Measurements from ENCODE around the gene DARS2. TPM values are rescaled to one million over a fixed set of nuclear protein-coding genes. Genes with fewer than 3 reads are reported as not detected.

The DARS2 gene
- total RNA-seq, 2 donors from 2014 or later, result 37.9 to 43.0 TPM

DNA sequence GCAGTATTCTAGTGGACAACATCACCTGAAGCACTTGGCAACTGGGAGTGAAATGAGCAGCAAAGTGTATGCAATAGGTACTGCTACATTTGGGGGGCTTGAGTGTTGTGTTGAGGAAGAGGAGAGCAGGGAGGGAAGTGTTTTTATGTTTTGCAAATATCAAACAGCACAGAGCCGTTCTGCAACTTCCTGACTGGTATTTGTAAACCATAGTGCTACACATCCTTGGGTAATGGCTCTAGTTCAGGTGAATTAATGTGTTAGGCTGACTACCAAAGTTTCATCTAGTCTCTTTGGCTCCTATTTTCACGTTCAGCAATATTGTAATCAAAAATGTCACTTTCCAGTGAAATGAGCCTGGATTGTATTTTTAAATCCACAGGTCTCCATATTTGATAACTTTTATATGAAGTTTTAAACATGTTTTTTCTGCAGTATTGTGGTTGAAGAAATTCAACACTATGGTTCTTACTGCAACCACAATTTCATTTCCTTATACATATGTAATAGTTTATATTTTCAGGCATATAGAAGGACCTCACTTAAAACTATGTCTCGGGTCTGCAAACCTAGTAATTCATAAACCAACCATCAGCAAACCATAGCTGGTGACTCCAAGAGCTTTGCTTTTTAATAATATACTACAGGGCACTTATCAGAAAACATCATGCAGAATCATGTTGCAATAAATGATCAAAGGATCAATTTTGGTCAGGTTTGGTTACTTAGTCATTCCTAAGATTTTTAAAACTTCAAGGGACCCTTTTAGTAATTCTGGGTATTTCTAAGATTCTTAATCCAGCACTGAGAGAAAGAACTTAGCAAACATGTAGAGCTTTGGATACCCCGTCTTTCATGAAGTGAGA is 62.5 kb downstream of the DARS2 start:
- H3K27ac ChIP-seq (ENCODE audit: low read depth, low read length), result no peak overlapping the region
- H3K36me3 Mint-ChIP-seq (ENCODE audit: low read depth), result peaks cover 19% of the 10 kb centered on the region
- DNase-seq, result no peak

DNA sequence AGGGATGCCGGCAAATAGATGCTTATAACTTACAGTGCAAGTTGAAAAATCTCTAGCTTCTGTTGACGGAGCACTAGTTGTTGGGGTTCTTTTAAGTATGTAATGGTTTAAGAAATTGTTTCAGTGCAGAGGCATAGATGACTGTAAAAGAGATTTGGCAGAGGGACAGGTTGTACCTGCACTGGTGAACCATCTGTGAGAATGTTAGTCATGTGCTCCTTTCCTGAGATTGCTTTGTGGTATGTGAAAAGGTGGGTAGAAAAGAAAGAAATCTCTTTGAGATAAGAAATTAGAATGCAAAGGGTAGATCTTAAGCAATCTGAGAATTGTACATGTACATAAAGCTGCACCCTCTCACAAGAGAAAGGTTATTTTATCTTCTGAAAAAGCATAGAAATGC is 63.2 kb downstream of the DARS2 start:
- H3K36me3 Mint-ChIP-seq (ENCODE audit: low read depth), result peaks cover 21% of the 10 kb centered on the region
- 92 to 94% methylated on average over 2 of the region's 2 CpGs for WGBS, 2 experiments (ENCODE audit: insufficient coverage in 1 of 2, insufficient read length in 1 of 2)
- Histone ChIP-seq H3K9ac (ENCODE audit: extremely low read depth, low read length, poor library complexity, severe bottlenecking) (no peak overlapping the region), H3K4me1 (ENCODE audit: control insufficient read depth, insufficient read depth, low read length) (no peaks in the 10 kb centered on the region), H3K27ac (ENCODE audit: low read depth, low read length) (no peak overlapping the region), H3K27me3 (ENCODE audit: control insufficient read depth, insufficient read depth, low read length, poor library complexity, severe bottlenecking) (no peaks in the 10 kb centered on the region), H3K36me3 (ENCODE audit: control insufficient read depth, insufficient read depth, low read length) (peaks cover 40% of the 10 kb centered on the region), H3K9me3 (ENCODE audit: control insufficient read depth, low read length) (no peaks in the 10 kb centered on the region), H3K4me3 (ENCODE audit: low read length) (no peak overlapping the region)
- no peaks in the 10 kb centered on the region for H3K4me1 Mint-ChIP-seq
- TF ChIP-seq CTCF (conservative IDR thresholded peaks at IDR 0.05), result no peak
- no peak overlapping the region for H3K27ac Mint-ChIP-seq
- H3K4me3 Mint-ChIP-seq, result no peak overlapping the region
- DNase-seq, result no peak
- H3K27me3 Mint-ChIP-seq (ENCODE audit: insufficient read depth), result no peaks in the 10 kb centered on the region
- no peaks in the 10 kb centered on the region for H3K9me3 Mint-ChIP-seq

More for the DNA sequence above, 62.5 kb downstream of the DARS2 start:
- Histone ChIP-seq H3K36me3 (ENCODE audit: control insufficient read depth, insufficient read depth, low read length) (peaks cover 40% of the 10 kb centered on the region), H3K9me3 (ENCODE audit: control insufficient read depth, low read length) (no peaks in the 10 kb centered on the region), H3K4me1 (ENCODE audit: control insufficient read depth, insufficient read depth, low read length) (no peaks in the 10 kb centered on the region), H3K27me3 (ENCODE audit: control insufficient read depth, insufficient read depth, low read length, poor library complexity, severe bottlenecking) (no peaks in the 10 kb centered on the region), H3K9ac (ENCODE audit: extremely low read depth, low read length, poor library complexity, severe bottlenecking) (no peak overlapping the region), H3K4me3 (ENCODE audit: low read length) (no peak overlapping the region)
- WGBS, 2 experiments (ENCODE audit: insufficient coverage in 1 of 2, insufficient read length in 1 of 2), result 90 to 100% methylated on average over 1 to 4 of the region's 4 CpGs
- H3K27ac Mint-ChIP-seq, result peak overlapping the region; percentile 7
- no peaks in the 10 kb centered on the region for H3K27me3 Mint-ChIP-seq (ENCODE audit: insufficient read depth)
- no peak for TF ChIP-seq CTCF (conservative IDR thresholded peaks at IDR 0.05)
- H3K9me3 Mint-ChIP-seq, result no peaks in the 10 kb centered on the region
- no peaks in the 10 kb centered on the region for H3K4me1 Mint-ChIP-seq
- H3K4me3 Mint-ChIP-seq, result no peak overlapping the region

- Histone ChIP-seq H3K4me1 (ENCODE audit: control insufficient read depth, insufficient read depth, low read length) (no peaks in the 10 kb centered on the region), H3K9ac (ENCODE audit: extremely low read depth, low read length, poor library complexity, severe bottlenecking) (no peak overlapping the region), H3K27me3 (ENCODE audit: control insufficient read depth, insufficient read depth, low read length, poor library complexity, severe bottlenecking) (no peaks in the 10 kb centered on the region), H3K27ac (ENCODE audit: low read depth, low read length) (no peak overlapping the region), H3K4me3 (ENCODE audit: low read length) (no peak overlapping the region), H3K9me3 (ENCODE audit: control insufficient read depth, low read length) (no peaks in the 10 kb centered on the region), H3K36me3 (ENCODE audit: control insufficient read depth, insufficient read depth, low read length) (peaks cover 40% of the 10 kb centered on the region)
- Mint-ChIP-seq H3K27ac (no peak overlapping the region), H3K4me3 (no peak overlapping the region), H3K36me3 (ENCODE audit: low read depth) (peaks cover 22% of the 10 kb centered on the region), H3K4me1 (no peaks in the 10 kb centered on the region), H3K9me3 (no peaks in the 10 kb centered on the region), H3K27me3 (ENCODE audit: insufficient read depth) (no peaks in the 10 kb centered on the region)
- DNase-seq, result no peak
- no peak for TF ChIP-seq CTCF (conservative IDR thresholded peaks at IDR 0.05)
Measured at GRCh38 chr1:173888749-173889148, 64.3 kb downstream of the DARS2 start.

Data from endodermal cell (in vitro differentiated cells).